Liver (tissue), 9 donors: ENCODE results near the gene DPYD. TPM values are rescaled to one million over a fixed set of nuclear protein-coding genes. Genes with fewer than 3 reads are reported as not detected.

Experiments
- DNase-seq: peaks from one replicate; pipeline ENCODE4 v3.0.0-alpha.2; 2017; ENCODE audit warnings: low spot score
- H3K27ac ChIP-seq, 2 donors: one replicate each; pipeline ENCODE4 v1.7.0; 2013; ENCODE audit warnings: inconsistent platforms in 2 of 2, low read length in 2 of 2, control low read depth in 1 of 2, low read depth in 1 of 2, mild to moderate bottlenecking in 1 of 2
- H3K27me3 ChIP-seq, 4 donors: one replicate each; pipeline versions ENCODE4 v1.6.1 to v1.7.0; 2013; ENCODE audit warnings: low read length in 3 of 4, inconsistent platforms in 1 of 4, mild to moderate bottlenecking in 1 of 4, moderate library complexity in 1 of 4; ENCODE audit not compliant: control insufficient read depth in 4 of 4, insufficient read depth in 4 of 4
- H3K36me3 ChIP-seq, 4 donors: one replicate each; pipeline versions ENCODE4 v1.6.1 to v1.7.0; 2013; ENCODE audit warnings: low read length in 3 of 4, mild to moderate bottlenecking in 3 of 4, low read depth in 1 of 4, moderate library complexity in 1 of 4; ENCODE audit not compliant: control insufficient read depth in 4 of 4, insufficient read depth in 3 of 4
- H3K4me1 ChIP-seq, 4 donors: one replicate each; pipeline versions ENCODE4 v1.6.1 to v1.7.0; 2013; ENCODE audit warnings: low read length in 3 of 4, mild to moderate bottlenecking in 3 of 4, moderate library complexity in 1 of 4; ENCODE audit not compliant: control insufficient read depth in 4 of 4, insufficient read depth in 4 of 4
- H3K4me3 ChIP-seq, 3 donors: one replicate each; pipeline versions ENCODE4 v1.6.1 to v1.7.0; 2013; ENCODE audit warnings: low read length in 3 of 3, control low read depth in 1 of 3, low read depth in 1 of 3, mild to moderate bottlenecking in 1 of 3
- H3K9ac ChIP-seq, 2 donors: one replicate each; pipeline ENCODE4 v1.7.0; 2013; ENCODE audit warnings: low read length in 2 of 2, mild to moderate bottlenecking in 2 of 2, moderate library complexity in 2 of 2, control low read depth in 1 of 2, low read depth in 1 of 2
- H3K9me3 ChIP-seq, 4 donors: one replicate each; pipeline versions ENCODE4 v1.6.1 to v1.7.0; 2013; ENCODE audit warnings: low read length in 3 of 4; ENCODE audit not compliant: control insufficient read depth in 4 of 4
- ATF3 ChIP-seq: IDR thresholded peaks from 2 replicates; pipeline ENCODE4 v1.6.1; 2016; ENCODE audit warnings: antibody characterized with exemption
- CTCF ChIP-seq: fragments of 150-350 bp; IDR thresholded peaks from 2 replicates; pipeline ENCODE4 v1.5.1; 2017; ENCODE audit warnings: improper control_type of control experiment, low read depth, low read length; ENCODE audit not compliant: missing input control
- EGR1 ChIP-seq, 2 donors: IDR thresholded peaks; 2 replicates each; pipeline ENCODE4 v1.6.1; 2016 to 2018; ENCODE audit warnings: antibody characterized with exemption in 2 of 2, low read depth in 2 of 2
- FOXA2 ChIP-seq: IDR thresholded peaks from 2 replicates; pipeline ENCODE4 v1.6.1; 2016; ENCODE audit warnings: antibody characterized with exemption
- HNF4G ChIP-seq: IDR thresholded peaks from 2 replicates; pipeline ENCODE4 v1.6.1; 2016; ENCODE audit warnings: antibody characterized with exemption
- MAX ChIP-seq: IDR thresholded peaks from 2 replicates; pipeline ENCODE4 v1.6.1; 2016; ENCODE audit warnings: antibody characterized with exemption
- NR2F2 ChIP-seq: IDR thresholded peaks from 2 replicates; pipeline ENCODE4 v1.6.1; 2016; ENCODE audit warnings: antibody characterized with exemption
- RAD21 ChIP-seq, 2 donors: IDR thresholded peaks; 2 replicates each; pipeline ENCODE4 v1.6.1; 2016; ENCODE audit warnings: antibody characterized with exemption in 2 of 2, mild to moderate bottlenecking in 2 of 2
- REST ChIP-seq: IDR thresholded peaks from 2 replicates; pipeline ENCODE4 v1.6.1; 2016; ENCODE audit warnings: antibody characterized with exemption, mild to moderate bottlenecking
- RXRA ChIP-seq, 2 donors: IDR thresholded peaks; 2 replicates each; pipeline ENCODE4 v1.6.1; 2017 to 2018; ENCODE audit warnings: antibody characterized with exemption in 2 of 2, mild to moderate bottlenecking in 1 of 2
- TAF1 ChIP-seq: conservative IDR thresholded peaks from 2 replicates; pipeline ENCODE4 v1.6.1; 2016; ENCODE audit warnings: antibody characterized with exemption, mild to moderate bottlenecking
- YY1 ChIP-seq: IDR thresholded peaks from 2 replicates; pipeline ENCODE4 v1.6.1; 2016; ENCODE audit warnings: antibody characterized with exemption, mild to moderate bottlenecking
- WGBS: extraction: QIAGEN DNeasy Blood & Tissue Kit; methylation state at CpG from one replicate; pipeline ENCODE4 v1.1.7; 2013; 5-methylcytosine and 5-hydroxymethylcytosine counted together
- polyA plus RNA-seq, 2 donors: library from polyadenylated mRNA; stranded (reverse) in 1 of 2; unstranded in 1 of 2; fragments of 200-250 nt in 1 of 2; fragments of >200 nt in 1 of 2; fragmentation: Nextera tagmentation in 1 of 2; extraction: Ambion mirVana in 1 of 2; gene quantifications; one replicate each; pipeline versions ENCODE4 v1.2.1 to v1.2.3, GENCODE V29; 2013 to 2015
- total RNA-seq, 2 donors: library from RNA; depleted of rRNA; stranded (reverse); fragments of >200 nt; gene quantifications; one replicate each; pipeline ENCODE4 v1.2.3, GENCODE V29; 2014
- TF ChIP-seq, protein P1 (sequence below): IDR thresholded peaks from 2 replicates; pipeline ENCODE4 v1.6.1; 2016; ENCODE audit warnings: antibody characterized with exemption
- donor health status: healthy.
- donor health status: healthy.
- donor health status: healthy.
- donor health status: healthy.
- donor health status: healthy.

Gene DPYD
- total and polyA plus RNA-seq, 4 donors: 16.2 to 142 (median 47.0) TPM

GRCh38 chr1:97245026-97245425 is 675.8 kb downstream of the DPYD start:
- Histone ChIP-seq H3K27me3 (no peaks in the 10 kb centered on the region), H3K9ac (no peak overlapping the region), H3K4me3 (no peak overlapping the region), H3K27ac (no peak overlapping the region), H3K4me1 (peaks cover 0 to 2% (median 0%) of the 10 kb centered on the region in 4 donors), H3K9me3 (no peaks in the 10 kb centered on the region), H3K36me3 (no peaks in the 10 kb centered on the region)
- TF ChIP-seq CTCF (no peak), MAX (no peak), FOXA2 (no peak), HNF4G (no peak), NR2F2 (no peak), YY1 (no peak), REST (no peak), EGR1 (IDR thresholded peaks at IDR 0.05; ENCODE audit: low read depth in 2 of 2) (no peak), ATF3 (no peak), TAF1 (no peak)
- TF ChIP-seq, protein P1, sequence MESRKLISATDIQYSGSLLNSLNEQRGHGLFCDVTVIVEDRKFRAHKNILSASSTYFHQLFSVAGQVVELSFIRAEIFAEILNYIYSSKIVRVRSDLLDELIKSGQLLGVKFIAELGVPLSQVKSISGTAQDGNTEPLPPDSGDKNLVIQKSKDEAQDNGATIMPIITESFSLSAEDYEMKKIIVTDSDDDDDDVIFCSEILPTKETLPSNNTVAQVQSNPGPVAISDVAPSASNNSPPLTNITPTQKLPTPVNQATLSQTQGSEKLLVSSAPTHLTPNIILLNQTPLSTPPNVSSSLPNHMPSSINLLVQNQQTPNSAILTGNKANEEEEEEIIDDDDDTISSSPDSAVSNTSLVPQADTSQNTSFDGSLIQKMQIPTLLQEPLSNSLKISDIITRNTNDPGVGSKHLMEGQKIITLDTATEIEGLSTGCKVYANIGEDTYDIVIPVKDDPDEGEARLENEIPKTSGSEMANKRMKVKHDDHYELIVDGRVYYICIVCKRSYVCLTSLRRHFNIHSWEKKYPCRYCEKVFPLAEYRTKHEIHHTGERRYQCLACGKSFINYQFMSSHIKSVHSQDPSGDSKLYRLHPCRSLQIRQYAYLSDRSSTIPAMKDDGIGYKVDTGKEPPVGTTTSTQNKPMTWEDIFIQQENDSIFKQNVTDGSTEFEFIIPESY: no peak
- WGBS: 90% methylated on average over 4 of the region's 4 CpGs
- DNase-seq: no peak

GRCh38 chr1:97243973-97244560 is 676.8 kb downstream of the DPYD start:
- TF ChIP-seq RXRA (IDR thresholded peaks at IDR 0.05) (no peak), CTCF (peak; percentile 28), RAD21 (IDR thresholded peaks at IDR 0.05) (peak; percentile 63 to 70)
- Histone ChIP-seq H3K36me3 (no peaks in the 10 kb centered on the region), H3K9ac (peak overlapping the region in 1 of 2 donors; percentile 7), H3K9me3 (no peaks in the 10 kb centered on the region), H3K4me3 (no peak overlapping the region), H3K4me1 (peaks cover 0 to 2% (median 0%) of the 10 kb centered on the region in 4 donors), H3K27ac (no peak overlapping the region), H3K27me3 (no peaks in the 10 kb centered on the region)
- no peak for DNase-seq
- WGBS: 94% methylated on average over 2 of the region's 2 CpGs
